Left colon (tissue), 2 donors: ENCODE measurements around the gene GSC. TPM values are rescaled to one million over a fixed set of nuclear protein-coding genes. Genes with fewer than 3 reads are reported as not detected.

Experiments
- ATAC-seq: fragments of 200-7000 bp; cut with Tn5 transposase; one replicate; pipeline ENCODE4 v1.9.1; 2020; ENCODE audit warnings: mild to moderate bottlenecking, moderate library complexity
- DNase-seq, 2 donors: peaks; one replicate each; pipeline ENCODE4 v3.0.0-alpha.2; 2020
- intact Hi-C, 2 donors: fragments of 100-400 bp; cut with DNase I in 1 of 2; cut with micrococcal nuclease in 1 of 2; formaldehyde crosslinking; loops; one replicate each; pipeline versions ENCODE4 v1.11.2 to v1.14.0; 2022; cut with DNase I, micrococcal nuclease
- total RNA-seq, 2 donors: library from RNA; stranded (reverse); fragmentation: NEBNext Ultra II Directional; extraction: Animal tissue kit (Norgen Biotek cat#: 25700); gene quantifications; one replicate each; pipeline ENCODE4 v1.2.1, GENCODE V29; 2021
- donor health status: DM: no; HTN: no; CAD: no.
- donor health status: DM: yes; HTN: yes; CAD: no.

Gene GSC
- total RNA-seq, 2 donors from 2014 or later = not detected

- DNase-seq = no peak
- intact Hi-C loops = no loop called here
Observed at GRCh38 chr14:94773061-94773648, 3.2 kb upstream of the GSC start.

GRCh38 chr14:94772548-94772947, 2.6 kb upstream of the GSC start:
- intact Hi-C loops = no loop called here
- no peak for ATAC-seq
- no peak for DNase-seq

More at GRCh38 chr14:94773061-94773648, 3.2 kb upstream of the GSC start:
- ATAC-seq = no peak

DNA sequence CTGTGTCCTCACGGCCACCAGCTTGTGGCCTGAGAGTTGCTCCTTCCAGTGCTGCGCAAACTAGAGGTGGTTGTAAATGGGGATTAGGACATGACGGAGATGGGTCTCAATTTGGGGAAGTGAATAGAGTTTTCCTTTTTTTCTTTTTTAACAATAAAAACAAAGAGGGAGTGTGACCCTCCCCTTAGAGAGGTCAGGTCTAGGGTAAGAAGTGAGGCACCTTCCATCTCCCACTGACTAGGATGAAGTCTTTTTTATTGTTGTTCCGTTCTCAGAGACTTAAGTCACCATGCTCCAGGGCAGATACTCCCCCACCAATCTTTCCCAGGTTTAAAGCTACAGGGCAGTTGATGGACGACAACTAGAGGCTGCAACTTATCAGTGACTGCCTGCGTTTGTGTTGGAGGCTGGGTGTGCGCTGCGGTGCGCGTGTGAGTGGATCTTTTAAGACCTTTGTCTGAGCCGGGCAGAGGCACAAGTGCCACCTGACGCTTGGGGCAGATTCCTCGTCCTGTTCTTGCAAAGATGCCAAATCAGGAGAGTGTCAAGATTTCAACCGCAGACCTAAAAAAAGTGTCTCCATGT, 2.1 kb upstream of the GSC start:
- intact Hi-C loops = no loop called here
- ATAC-seq (no peak), DNase-seq (no peak)

DNA sequence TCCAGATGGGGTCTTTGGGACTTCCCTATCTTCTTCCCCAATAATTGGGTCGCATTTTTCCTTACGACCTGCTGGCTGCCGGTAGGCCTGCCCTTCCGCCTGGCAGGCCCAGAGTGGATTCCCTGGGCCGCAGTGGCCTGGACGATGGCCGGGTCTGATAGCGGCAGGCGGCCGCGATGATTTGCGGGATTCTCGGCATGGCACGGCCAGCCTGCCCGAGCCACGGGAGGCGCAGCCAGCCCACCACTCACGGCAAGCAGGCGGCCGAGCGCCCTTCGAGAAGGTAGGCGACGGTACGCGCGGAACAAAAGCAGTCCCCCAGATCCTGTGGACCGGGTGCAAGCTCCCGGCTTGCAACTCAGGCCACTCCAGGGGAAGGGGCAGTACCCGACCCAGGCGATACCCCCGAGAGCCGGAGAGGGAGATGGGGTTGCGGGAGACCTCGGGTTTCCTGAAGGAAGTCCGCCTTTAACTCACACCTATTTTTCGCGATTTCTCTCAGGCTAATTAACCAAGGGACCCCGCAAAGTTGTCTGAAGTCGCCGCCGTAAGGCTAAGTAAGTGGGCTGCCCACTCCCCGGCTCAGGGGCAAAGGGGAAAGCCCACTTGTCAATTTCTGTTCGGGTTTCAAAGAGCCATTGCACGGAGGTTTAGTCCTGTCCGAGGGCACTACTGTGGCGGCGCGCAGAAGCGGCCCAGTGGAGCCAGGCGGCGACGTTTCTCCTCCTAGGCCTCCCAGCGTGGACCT, 1.4 kb upstream of the GSC start:
- DNase-seq = no peak
- ATAC-seq = no peak
- intact Hi-C loops = no loop called here

DNA sequence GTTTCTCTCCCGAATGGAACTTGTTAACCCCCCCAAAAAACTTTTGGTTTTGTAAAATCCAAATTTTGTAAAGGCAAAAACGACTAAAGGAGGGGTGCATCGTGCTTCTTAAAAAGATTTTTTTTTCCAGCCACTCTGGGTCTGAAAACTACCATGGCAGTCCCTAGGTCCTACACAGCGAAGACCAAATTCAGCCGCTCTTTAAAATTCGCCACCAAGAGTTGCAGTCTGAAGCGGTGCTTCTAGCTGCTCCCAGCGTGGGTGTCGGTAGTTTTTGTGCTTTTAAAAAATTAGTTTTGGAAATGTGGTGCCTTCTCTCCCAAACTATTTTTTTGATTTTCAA, 873 bp upstream of the GSC start:
- DNase-seq (no peak), ATAC-seq (no peak)
- intact Hi-C loops = no loop called here

- DNase-seq (no peak), ATAC-seq (no peak)
- intact Hi-C loops = no loop called here
Observed at GRCh38 chr14:94770251-94770749, 387 bp upstream of the GSC start.

GRCh38 chr14:94768521-94769390, 1.2 kb downstream of the GSC start:
- no peak for ATAC-seq
- peak in 1 of 2 donors; percentile 7 for DNase-seq
- intact Hi-C loops = no loop called here

DNA sequence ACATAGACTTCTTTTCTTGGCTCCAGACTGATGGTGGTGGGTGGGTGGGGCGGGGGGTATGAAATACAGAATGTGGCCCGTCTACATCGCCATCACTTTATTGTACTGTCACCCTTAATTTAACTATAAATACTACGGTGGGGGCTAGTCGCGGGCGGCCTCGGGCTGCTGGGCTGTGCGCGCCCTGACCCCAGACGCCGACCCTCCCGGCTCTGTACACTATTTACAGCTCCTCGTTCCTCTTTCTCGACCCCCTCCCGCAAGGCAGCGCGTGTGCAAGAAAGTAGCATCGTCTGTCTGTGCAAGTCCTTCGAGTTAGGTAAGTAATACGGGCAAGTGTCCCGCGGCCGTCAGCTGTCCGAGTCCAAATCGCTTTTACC, 1.8 kb downstream of the GSC start:
- no peak for ATAC-seq
- no peak for DNase-seq
- intact Hi-C loops = no loop called here

DNA sequence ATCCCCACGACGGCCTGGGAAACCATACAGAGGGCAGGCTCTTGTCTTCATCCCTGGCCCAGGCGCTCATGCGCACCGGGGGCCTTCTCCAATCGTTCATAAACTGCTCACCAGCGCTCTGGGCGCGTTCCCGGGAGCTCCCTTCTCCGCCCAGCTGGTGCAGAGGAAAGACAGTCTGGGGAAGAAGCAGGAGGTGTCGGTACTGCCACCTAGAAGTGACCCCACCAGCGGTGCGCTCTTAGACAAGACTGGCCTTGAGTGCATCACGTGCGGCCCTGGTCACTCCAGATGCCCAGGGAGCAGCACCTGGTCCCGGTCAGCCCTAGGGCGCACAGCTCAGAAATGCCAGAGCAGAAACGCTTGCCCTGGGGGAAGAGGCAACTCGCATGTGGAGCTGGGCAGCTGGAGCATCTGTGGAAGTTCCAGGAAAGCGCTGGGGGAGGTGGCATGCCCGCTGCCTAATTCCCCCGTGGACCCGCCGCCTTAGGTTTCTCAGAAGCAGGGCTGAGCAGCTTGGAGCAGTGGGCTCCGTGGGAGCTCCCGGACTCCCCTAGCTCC, 2.5 kb downstream of the GSC start:
- intact Hi-C loops = no loop called here
- no peak for DNase-seq
- no peak for ATAC-seq

GRCh38 chr14:94764573-94764972, 5.3 kb downstream of the GSC start:
- no peak for ATAC-seq
- intact Hi-C loops = no loop called here
- no peak for DNase-seq

DNA sequence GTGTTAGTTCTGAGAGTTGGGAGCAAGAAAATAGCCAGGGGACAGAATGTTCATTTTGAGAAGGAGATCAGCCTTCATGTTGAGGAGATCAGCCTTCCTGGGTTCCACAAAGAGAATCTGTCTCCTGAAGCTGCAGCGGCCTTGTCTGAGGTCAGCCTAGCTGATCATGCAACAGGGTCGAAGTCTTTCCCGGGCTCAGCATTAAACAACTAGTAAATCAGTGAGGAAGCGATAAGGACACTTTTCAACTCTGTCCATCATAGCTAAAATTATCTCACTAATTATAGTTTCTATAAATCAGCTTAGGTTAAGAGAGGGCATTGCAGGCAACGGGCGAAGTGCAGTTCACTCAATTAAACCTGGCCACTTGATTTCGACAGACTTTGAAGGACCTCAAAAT, 7.5 kb downstream of the GSC start:
- ATAC-seq = no peak
- DNase-seq = no peak
- intact Hi-C loops = no loop called here

DNA sequence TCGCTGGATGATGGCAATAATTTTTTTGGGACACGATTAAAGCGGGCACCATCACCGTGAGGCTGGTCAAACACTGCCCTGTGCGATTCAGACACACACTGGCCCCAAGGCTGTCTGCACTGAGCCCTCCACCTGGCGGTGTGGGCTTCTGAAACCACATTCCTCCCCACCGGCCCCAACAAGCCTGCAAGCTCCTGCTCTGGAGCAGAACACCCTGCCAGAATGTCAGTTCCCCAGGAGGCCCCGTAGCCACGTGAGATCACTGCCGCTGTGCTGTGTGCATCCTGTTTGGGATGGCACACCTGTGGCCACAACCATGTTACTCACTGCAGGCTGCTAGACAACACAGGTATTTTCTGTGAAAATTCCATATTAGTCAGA, 7.9 kb downstream of the GSC start:
- intact Hi-C loops = no loop called here
- DNase-seq (no peak), ATAC-seq (no peak)

GRCh38 chr14:94761348-94761996, 8.4 kb downstream of the GSC start:
- ATAC-seq (no peak), DNase-seq (peak in 1 of 2 donors; percentile 38)

GRCh38 chr14:94756310-94756882, 13.5 kb downstream of the GSC start:
- intact Hi-C loops = no loop called here
- ATAC-seq (no peak), DNase-seq (no peak)

More at GRCh38 chr14:94761348-94761996, 8.4 kb downstream of the GSC start:
- intact Hi-C loops = no loop called here

DNA sequence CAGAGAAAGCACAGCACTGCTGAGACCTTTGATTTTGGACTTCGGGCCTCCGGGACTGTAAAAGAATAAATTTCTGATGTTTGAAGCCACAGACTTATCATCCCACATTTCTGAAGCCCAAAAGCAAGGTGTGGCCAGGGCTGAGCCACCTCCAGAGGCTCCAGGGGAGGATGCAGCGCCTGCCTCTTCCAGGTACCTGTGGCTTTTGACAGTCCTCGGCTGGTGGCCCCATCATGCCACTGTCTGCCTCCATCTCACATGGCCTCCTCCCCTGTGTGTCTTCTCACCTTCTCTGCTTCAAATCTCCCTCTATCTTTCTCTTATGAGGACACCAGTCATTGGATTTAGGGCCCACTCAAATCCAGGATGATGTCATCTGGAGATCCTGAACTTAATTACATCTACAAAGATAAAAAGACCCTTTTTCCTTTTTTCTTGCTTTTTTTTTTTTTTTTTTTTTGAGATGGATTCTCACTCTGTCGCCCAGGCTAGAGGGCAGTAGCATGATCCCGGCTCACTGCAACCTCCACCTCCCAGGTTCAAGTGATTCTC, 15.4 kb downstream of the GSC start:
- ATAC-seq = no peak
- no peak for DNase-seq
- intact Hi-C loops = no loop called here

- ATAC-seq (no peak), DNase-seq (no peak)
- intact Hi-C loops = no loop called here
Observed at GRCh38 chr14:94752591-94753436, 17.1 kb downstream of the GSC start.

GRCh38 chr14:94751956-94752355, 18.0 kb downstream of the GSC start:
- intact Hi-C loops = no loop called here
- ATAC-seq (no peak), DNase-seq (no peak)
